HepG2 (cell line): Measurements from ENCODE around the gene RRM2. TPM values are rescaled to one million over a fixed set of nuclear protein-coding genes. Genes with fewer than 3 reads are reported as not detected.

Experiments
- AGO2 ChIP-seq: fragments of 200-400 bp; formaldehyde crosslinking; optimal IDR thresholded peaks from 2 replicates; pipeline ENCODE3; 2017; ENCODE audit warnings: mild to moderate bottlenecking, low read depth, low read length, moderate library complexity
- AKAP8 ChIP-seq: sonication (generic); formaldehyde crosslinking; IDR thresholded peaks from 2 replicates; pipeline ENCODE4 v1.5.1; 2020; ENCODE audit warnings: mild to moderate bottlenecking, missing genetic modification reagents
- HNF1B ChIP-seq: sonication (generic); formaldehyde crosslinking; IDR thresholded peaks from 2 replicates; pipeline ENCODE4 v1.5.1; 2020; ENCODE audit warnings: mild to moderate bottlenecking, moderate library complexity, missing genetic modification reagents
- HOXA5 ChIP-seq: sonication (generic); formaldehyde crosslinking; IDR thresholded peaks from 2 replicates; pipeline ENCODE4 v1.4.0; 2020; ENCODE audit warnings: missing genetic modification reagents
- IKZF5 ChIP-seq: IDR thresholded peaks from 2 replicates; pipeline ENCODE4 v1.6.1; 2018; ENCODE audit warnings: missing genetic modification reagents, mild to moderate bottlenecking, missing compliant biosample characterization
- KIAA2018 ChIP-seq: sonication (generic); formaldehyde crosslinking; IDR thresholded peaks from 2 replicates; pipeline ENCODE4 v1.5.0; 2020; ENCODE audit warnings: mild to moderate bottlenecking, missing genetic modification reagents, borderline replicate concordance
- MAX ChIP-seq: IDR thresholded peaks from 2 replicates; pipeline ENCODE4 v1.6.1; 2012; ENCODE audit warnings: inconsistent platforms
- MEIS2 ChIP-seq: sonication (generic); formaldehyde crosslinking; IDR thresholded peaks from 2 replicates; pipeline ENCODE4 v1.9.0; 2021; ENCODE audit warnings: mild to moderate bottlenecking, missing genetic modification reagents
- PAX8 ChIP-seq: sonication (generic); formaldehyde crosslinking; IDR thresholded peaks from 2 replicates; pipeline ENCODE4 v1.8.0; 2022; ENCODE audit warnings: mild to moderate bottlenecking, missing genetic modification reagents, borderline replicate concordance
- ZC3H4 ChIP-seq: sonication (generic); formaldehyde crosslinking; IDR thresholded peaks from 2 replicates; pipeline ENCODE4 v1.4.0; 2020; ENCODE audit warnings: missing genetic modification reagents, borderline replicate concordance
- ZFAT ChIP-seq: sonication (generic); formaldehyde crosslinking; conservative IDR thresholded peaks from 2 replicates; pipeline ENCODE4 v1.8.1; 2023; ENCODE audit warnings: missing genetic modification reagents, inconsistent platforms
- ZNF263 ChIP-seq: sonication (generic); formaldehyde crosslinking; IDR thresholded peaks from 2 replicates; pipeline ENCODE4 v1.4.0; 2020; ENCODE audit warnings: missing genetic modification reagents
- polyA plus RNA-seq, 8 experiments: library from polyadenylated mRNA; depleted of rRNA in 3 of 8; stranded (reverse) in 7 of 8; unstranded in 1 of 8; fragments of >200 nt; fragmentation: Illumina TruSeq in 4 of 8; extraction: Trizol in 4 of 8; gene quantifications; 2 replicates each; pipeline versions ENCODE4 v1.2.1 to v1.2.3, GENCODE V29; 2011 to 2016; ENCODE audit warnings: low read depth in 4 of 8, missing spikeins in 1 of 8, mixed read lengths in 1 of 8; ENCODE audit not compliant: insufficient read depth in 1 of 8
- total RNA-seq, 5 experiments: library from RNA; depleted of rRNA; stranded (reverse); fragments of >200 nt; fragmentation: Illumina TruSeq; extraction: Trizol; gene quantifications; 2 replicates each; pipeline ENCODE4 v1.2.3, GENCODE V29; 2016; ENCODE audit warnings: low read depth in 1 of 5

The RRM2 gene
- total and polyA plus RNA-seq, 2 of the 13 experiments (the other 11 are each of a cell fraction or from before 2014, with no cell fraction given), result 31.3 to 150 TPM

- no peak; the same call in 1 of the 2 replicates for TF ChIP-seq KIAA2018 (CRISPR knock-in tag)
- peak; percentile 49 for TF ChIP-seq AGO2
- 0 out of 2 replicates have a peak, but pooled peaks have one; percentile 73 for TF ChIP-seq HOXA5 (CRISPR knock-in tag)
- TF ChIP-seq PAX8 (CRISPR knock-in tag), result no peak
- peak; percentile 46; the same call in 1 of the 2 replicates for TF ChIP-seq ZNF263
- TF ChIP-seq IKZF5 (CRISPR knock-in tag), result peak; percentile 62
- peak; percentile 58; the same call in 1 of the 2 replicates for TF ChIP-seq ZC3H4
- no peak; the same call in 1 of the 2 replicates for TF ChIP-seq AKAP8 (CRISPR knock-in tag)
- peak; percentile 50; the same call in 1 of the 2 replicates for TF ChIP-seq MEIS2
- peak; percentile 81; the same call in 1 of the 2 replicates for TF ChIP-seq HNF1B (CRISPR knock-in tag)
- TF ChIP-seq ZFAT (CRISPR knock-in tag), result no peak
- peak; percentile 91 for TF ChIP-seq MAX
Observed at GRCh38 chr2:10122500-10123280, at the start of gene RRM2 (continued).
